ENCODE measurements around the gene IL23A.
"Not testable (repeated sequence)": the region's sequence is repeated elsewhere in the genome, so short reads cannot be mapped to it uniquely, and the experiment has no call there.

The IL23A gene

GRCh38 chr12:56326533-56326932, 12.2 kb upstream of the IL23A start:
- no peak for DNase-seq

- no peak for DNase-seq
Observed at GRCh38 chr12:56330936-56331490, 7.7 kb upstream of the IL23A start.

GRCh38 chr12:56332512-56333196, 6.0 kb upstream of the IL23A start:
- DNase-seq: no peak

- DNase-seq: no peak
Observed at GRCh38 chr12:56333197-56333678, 5.4 kb upstream of the IL23A start.

- peak; percentile 97 for DNase-seq
Observed at GRCh38 chr12:56333679-56334489, 4.8 kb upstream of the IL23A start, which contains the start of gene PAN2. TSS of gene PAN2 (minus strand) at chr12:56334000. CDS start at chr12:56333094, 906 bp downstream.

- no peak for DNase-seq
Observed at GRCh38 chr12:56334490-56334793, 4.2 kb upstream of the IL23A start.

GRCh38 chr12:56335527-56335926, 3.2 kb upstream of the IL23A start:
- not testable (repeated sequence) for DNase-seq

GRCh38 chr12:56336361-56337167, 2.1 kb upstream of the IL23A start:
- peak; percentile 67 for DNase-seq

- peak; percentile 27 for DNase-seq
Observed at GRCh38 chr12:56337753-56338251, 882 bp upstream of the IL23A start.

- no peak for DNase-seq
Observed at GRCh38 chr12:56339158-56339422, 406 bp downstream of the IL23A start.

- no peak for DNase-seq
Observed at GRCh38 chr12:56341616-56342015, 2.9 kb downstream of the IL23A start.

- not testable (repeated sequence) for DNase-seq
Observed at GRCh38 chr12:56342290-56342689, 3.6 kb downstream of the IL23A start.

- DNase-seq: no peak
Observed at GRCh38 chr12:56346675-56347074, 8.0 kb downstream of the IL23A start.

- DNase-seq: not testable (repeated sequence)
Observed at GRCh38 chr12:56347255-56347654, 8.6 kb downstream of the IL23A start.

GRCh38 chr12:56348776-56349175, 10.1 kb downstream of the IL23A start:
- no peak for DNase-seq

GRCh38 chr12:56350662-56351061, 12.0 kb downstream of the IL23A start:
- DNase-seq: no peak

GRCh38 chr12:56351325-56351724, 12.6 kb downstream of the IL23A start:
- DNase-seq: no peak

GRCh38 chr12:56358836-56359532, 20.3 kb downstream of the IL23A start:
- DNase-seq: no peak

- DNase-seq: peak; percentile 100
Observed at GRCh38 chr12:56359851-56360767, 21.4 kb downstream of the IL23A start, which contains the start of gene STAT2. TSS of gene STAT2 (minus strand) at chr12:56360107. CDS start at chr12:56356571, 3,536 bp downstream.

- DNase-seq: no peak
Observed at GRCh38 chr12:56361487-56362129, 22.9 kb downstream of the IL23A start.
